Spinal cord (tissue), 10 donors: ENCODE results near the gene RABEP1. TPM values are rescaled to one million over a fixed set of nuclear protein-coding genes. Genes with fewer than 3 reads are reported as not detected.
"Not testable (repeated sequence)": the region's sequence is repeated elsewhere in the genome, so short reads cannot be mapped to it uniquely, and the experiment has no call there.

Source experiments
- DNase-seq, 6 donors: peaks; one replicate each; pipeline versions ENCODE4 v3.0.0 to v3.0.0-alpha.2; 2013 to 2015; ENCODE audit warnings: low spot score in 6 of 6, low read depth in 4 of 6
- H3K27ac ChIP-seq: one replicate; pipeline ENCODE4 v1.5.1; 2013; ENCODE audit warnings: low read depth, low read length, control low read depth
- H3K27me3 ChIP-seq: one replicate; pipeline ENCODE4 v1.6.1; 2013; ENCODE audit warnings: low read length; ENCODE audit not compliant: control insufficient read depth, insufficient read depth
- H3K36me3 ChIP-seq: one replicate; pipeline ENCODE4 v1.6.1; 2013; ENCODE audit warnings: low read length; ENCODE audit not compliant: control insufficient read depth, insufficient read depth
- H3K4me1 ChIP-seq: one replicate; pipeline ENCODE4 v1.6.1; 2013; ENCODE audit warnings: low read length; ENCODE audit not compliant: control insufficient read depth, insufficient read depth
- H3K4me3 ChIP-seq: one replicate; pipeline ENCODE4 v1.5.1; 2013; ENCODE audit warnings: low read depth, low read length, control low read depth
- H3K9me3 ChIP-seq: one replicate; pipeline ENCODE4 v1.6.1; 2013; ENCODE audit warnings: low read length; ENCODE audit not compliant: control insufficient read depth, insufficient read depth
- WGBS: methylation state at CpG from one replicate; pipeline ENCODE4 v1.1.5; 2013; ENCODE audit warnings: missing lambda C conversion rate; ENCODE audit not compliant: insufficient coverage; 5-methylcytosine and 5-hydroxymethylcytosine counted together
- polyA plus RNA-seq, 2 donors: library from polyadenylated mRNA; unstranded; fragments of 120-200 nt; gene quantifications; one replicate each; pipeline ENCODE4 v1.2.1, GENCODE V29; 2013; ENCODE audit not compliant: insufficient read length in 2 of 2
- total RNA-seq, 2 donors: library from RNA; depleted of rRNA in 1 of 2; stranded (reverse); fragments of 120-200 nt in 1 of 2; fragments of >200 nt in 1 of 2; gene quantifications; one replicate each; pipeline versions ENCODE4 v1.2.3 to v1.2.4, GENCODE V29; 2013 to 2014
- donor health status: healthy.

The RABEP1 gene
- total and polyA plus RNA-seq, 4 donors, result 72.0 to 105 (median 87.3) TPM

- H3K36me3 ChIP-seq, result peaks cover 77% of the 10 kb centered on the region
- no peak overlapping the region for H3K4me3 ChIP-seq
- WGBS, result 95% methylated on average over 3 of the region's 3 CpGs
- no peak for DNase-seq
- no peaks in the 10 kb centered on the region for H3K27me3 ChIP-seq
- no peak overlapping the region for H3K27ac ChIP-seq
- no peaks in the 10 kb centered on the region for H3K4me1 ChIP-seq
- no peaks in the 10 kb centered on the region for H3K9me3 ChIP-seq
Measured at GRCh38 chr17:5429191-5429887, 147.3 kb downstream of the RABEP1 start.

DNA sequence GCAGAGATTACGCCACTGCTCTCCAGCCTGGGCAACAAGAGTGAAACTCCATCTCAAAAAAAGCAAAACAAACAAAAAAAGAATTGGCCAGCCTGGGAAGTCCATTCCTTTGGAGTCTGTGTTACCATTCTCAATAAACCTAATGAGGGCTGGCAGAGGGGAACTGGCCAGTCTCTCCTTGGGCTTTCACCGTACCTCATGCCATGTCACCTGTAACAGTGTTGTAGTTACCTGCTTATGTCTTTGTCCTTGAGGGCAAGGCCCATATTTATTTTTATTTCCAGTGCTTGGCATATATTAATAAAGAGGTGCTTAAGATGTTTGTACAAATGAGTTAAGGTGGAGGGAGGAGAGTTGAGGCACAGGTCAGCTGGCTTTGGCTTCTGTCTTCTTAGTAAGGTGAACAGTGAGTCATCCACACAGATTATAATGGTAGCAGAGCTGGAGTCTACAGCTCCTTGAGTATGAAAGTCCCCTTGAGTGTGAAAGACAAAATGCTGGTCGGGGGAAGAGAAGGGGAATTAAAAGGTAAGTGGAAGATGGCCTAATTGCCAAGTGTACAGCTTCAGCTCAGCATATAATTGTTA is 148.4 kb downstream of the RABEP1 start:
- DNase-seq, result no peak
- H3K9me3 ChIP-seq, result no peaks in the 10 kb centered on the region
- no peak overlapping the region for H3K4me3 ChIP-seq
- no peak overlapping the region for H3K27ac ChIP-seq
- H3K4me1 ChIP-seq, result no peaks in the 10 kb centered on the region
- peaks cover 81% of the 10 kb centered on the region for H3K36me3 ChIP-seq
- WGBS, result 90% methylated on average over 2 of the region's 3 CpGs
- H3K27me3 ChIP-seq, result no peaks in the 10 kb centered on the region

DNA sequence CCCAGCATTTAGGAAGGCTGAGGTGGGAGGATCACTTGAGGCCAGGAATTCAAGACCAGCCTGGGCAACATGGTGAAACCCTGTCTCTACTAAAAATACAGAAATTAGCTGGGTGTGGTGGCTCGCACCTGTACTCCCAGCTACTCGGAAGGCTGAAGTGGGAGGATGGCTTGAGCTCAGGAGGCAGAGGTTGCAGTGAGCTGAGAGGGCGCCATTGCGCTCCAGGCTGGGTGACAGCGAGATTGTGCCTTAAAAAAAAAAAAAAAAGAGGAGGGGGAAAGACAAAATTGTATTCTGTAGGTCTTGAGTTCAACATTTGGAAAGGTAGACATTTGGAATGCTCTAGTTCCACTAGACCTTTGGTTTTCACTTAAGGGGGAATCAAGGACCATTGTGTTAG is 149.2 kb downstream of the RABEP1 start:
- H3K36me3 ChIP-seq, result peaks cover 80% of the 10 kb centered on the region
- WGBS, result 67% methylated on average over 5 of the region's 5 CpGs
- H3K27me3 ChIP-seq, H3K4me3 ChIP-seq, H3K27ac ChIP-seq, H3K9me3 ChIP-seq, H3K4me1 ChIP-seq, DNase-seq: not testable (repeated sequence)

GRCh38 chr17:5431949-5432556 is 150.0 kb downstream of the RABEP1 start:
- H3K4me1 ChIP-seq, result no peaks in the 10 kb centered on the region
- no peaks in the 10 kb centered on the region for H3K9me3 ChIP-seq
- H3K27ac ChIP-seq, result no peak overlapping the region
- H3K36me3 ChIP-seq, result peaks cover 78% of the 10 kb centered on the region
- H3K27me3 ChIP-seq, result no peaks in the 10 kb centered on the region
- WGBS, result no CpG with 5 or more reads among the region's 3 CpGs
- no peak for DNase-seq
- no peak overlapping the region for H3K4me3 ChIP-seq

DNA sequence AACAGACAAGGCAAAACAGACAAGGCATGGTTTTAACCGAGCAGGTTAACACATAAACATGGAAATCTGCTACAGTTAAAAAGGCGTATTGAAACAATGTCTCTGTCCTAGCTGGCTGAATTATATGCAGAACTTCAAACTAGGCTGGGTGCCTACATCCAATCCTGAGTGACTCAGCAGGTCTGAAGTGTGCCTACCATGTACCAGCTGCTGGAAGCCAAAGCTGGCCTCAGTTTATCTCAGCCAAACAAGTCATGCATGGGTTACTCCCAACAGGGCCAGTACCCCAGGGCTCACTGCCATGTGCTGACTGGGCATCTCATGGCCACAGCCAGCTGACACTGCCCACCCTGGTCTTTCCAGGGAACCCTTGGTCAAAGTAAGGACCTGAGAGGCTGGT is 152.9 kb downstream of the RABEP1 start:
- Histone ChIP-seq H3K27me3 (no peaks in the 10 kb centered on the region), H3K4me1 (peaks cover 9% of the 10 kb centered on the region), H3K27ac (no peak overlapping the region), H3K36me3 (peaks cover 55% of the 10 kb centered on the region), H3K9me3 (no peaks in the 10 kb centered on the region), H3K4me3 (no peak overlapping the region)
- WGBS, result 95% methylated on average over 2 of the region's 2 CpGs
- DNase-seq, result no peak

Other genes starting within 250 kb of the RABEP1 start
- gene SLC52A1, start 246.9 kb upstream of the RABEP1 start, total RNA-seq, result not detected
- under 1 TPM; 0.19 to 0.38 TPM for gene SLC52A1, start 246.9 kb upstream of the RABEP1 start, polyA plus RNA-seq
- 1 to 10 TPM; 8.9 to 9.7 TPM for gene ZFP3, start 203.8 kb upstream of the RABEP1 start, total RNA-seq
- 10 to 100 TPM; 13.2 to 16.1 TPM for gene ZFP3, start 203.8 kb upstream of the RABEP1 start, polyA plus RNA-seq
- 10 to 100 TPM in 1 of 2 donors, 1 to 10 TPM in 1; 8.7 to 16.5 TPM for gene ZNF232, start 170.4 kb upstream of the RABEP1 start, total RNA-seq
- gene ZNF232, start 170.4 kb upstream of the RABEP1 start, polyA plus RNA-seq, result 10 to 100 TPM; 12.6 to 29.5 TPM
- gene USP6, start 166.3 kb upstream of the RABEP1 start, total RNA-seq, result under 1 TPM; 0.10 to 0.66 TPM
- 1 to 10 TPM; 3.2 to 9.8 TPM for gene USP6, start 166.3 kb upstream of the RABEP1 start, polyA plus RNA-seq
- gene ZNF594, start 90.4 kb upstream of the RABEP1 start, total RNA-seq, result 10 to 100 TPM; 17.9 to 25.9 TPM
- 10 to 100 TPM; 12.4 to 15.0 TPM for gene ZNF594, start 90.4 kb upstream of the RABEP1 start, polyA plus RNA-seq
- gene SCIMP, start 47.4 kb upstream of the RABEP1 start, total RNA-seq, result 1 to 10 TPM in 1 of 2 donors, under 1 TPM in 1; 0.72 to 1.3 TPM
- 1 to 10 TPM; 1.3 to 2.4 TPM for gene SCIMP, start 47.4 kb upstream of the RABEP1 start, polyA plus RNA-seq
- gene NUP88, start 137.4 kb downstream of the RABEP1 start, total RNA-seq, result 10 to 100 TPM; 56.5 to 86.0 TPM
- gene NUP88, start 137.4 kb downstream of the RABEP1 start, polyA plus RNA-seq, result 10 to 100 TPM; 41.3 to 57.5 TPM
- gene RPAIN, start 137.9 kb downstream of the RABEP1 start, total RNA-seq, result 10 to 100 TPM; 50.1 to 84.3 TPM
- 100 to 1,000 TPM in 1 of 2 donors, 10 to 100 TPM in 1; 89.7 to 111 TPM for gene RPAIN, start 137.9 kb downstream of the RABEP1 start, polyA plus RNA-seq
- gene C1QBP, start 156.9 kb downstream of the RABEP1 start, total RNA-seq, result 100 to 1,000 TPM in 1 of 2 donors, 10 to 100 TPM in 1; 100.0 to 145 TPM
- gene C1QBP, start 156.9 kb downstream of the RABEP1 start, polyA plus RNA-seq, result 100 to 1,000 TPM; 150 to 152 TPM
- gene DHX33, start 186.7 kb downstream of the RABEP1 start, total RNA-seq, result 10 to 100 TPM; 10.5 to 12.9 TPM
- 10 to 100 TPM; 14.3 to 16.2 TPM for gene DHX33, start 186.7 kb downstream of the RABEP1 start, polyA plus RNA-seq
- 10 to 100 TPM; 38.3 to 65.8 TPM for gene DERL2, start 203.9 kb downstream of the RABEP1 start, total RNA-seq
- 10 to 100 TPM; 52.7 to 65.1 TPM for gene DERL2, start 203.9 kb downstream of the RABEP1 start, polyA plus RNA-seq
- gene MIS12, start 204.3 kb downstream of the RABEP1 start, total RNA-seq, result 10 to 100 TPM; 19.4 to 27.0 TPM
- 10 to 100 TPM; 26.2 to 27.1 TPM for gene MIS12, start 204.3 kb downstream of the RABEP1 start, polyA plus RNA-seq